Endothelial cell of umbilical vein (primary cell): ENCODE data around the gene AMIGO1. TPM values are rescaled to one million over a fixed set of nuclear protein-coding genes. Genes with fewer than 3 reads are reported as not detected.

Source experiments
- BruUV-seq: library from RNA; stranded (reverse); fragments of 400-500 nt; replicated peaks from 2 replicates; lab custom pipeline; 2021; lab: Mats Ljungman, UMichigan
- CTCF ChIA-PET: fragments of 300-600, 350-600 bp; sonication (Branson Sonifier 250); formaldehyde crosslinking; loops from one replicate; lab custom pipeline; 2021; ENCODE audit warnings: antibody characterized with exemption, inconsistent platforms; lab: Charles Lee
- POLR2A ChIA-PET: fragments of 300-600, 350-600 bp; sonication (Branson Sonifier 250); formaldehyde crosslinking; loops from one replicate; lab custom pipeline; 2021; ENCODE audit warnings: antibody characterized with exemption, inconsistent platforms; lab: Charles Lee
- DNase-seq: peaks from one replicate; pipeline ENCODE4 v3.0.0-alpha.2; 2011; ENCODE audit warnings: low read depth, low spot score
- FAIRE-seq: peaks from 2 replicates; lab custom pipeline; 2011; peaks lifted over from hg19 to GRCh38; lab: Jason Lieb, UNC
- H2AFZ ChIP-seq: 2 replicates; pipeline ENCODE4 v1.6.0; 2012; ENCODE audit warnings: low read depth, low read length, control low read depth, inconsistent platforms
- H3K27ac ChIP-seq: 2 replicates; pipeline ENCODE4 v1.5.1; 2011; ENCODE audit warnings: low read depth, mild to moderate bottlenecking, control low read depth, low read length, moderate library complexity; ENCODE audit not compliant: insufficient read depth
- H3K27me3 ChIP-seq, 2 experiments: 2 replicates each; pipeline versions ENCODE4 v1.6.0 to v1.6.1; 2011; ENCODE audit warnings: low read length in 2 of 2, mixed read lengths in 1 of 2; ENCODE audit not compliant: control insufficient read depth in 2 of 2, insufficient read depth in 2 of 2
- H3K36me3 ChIP-seq, 2 experiments: 2 replicates in 1 of 2; 3 replicates in 1 of 2; pipeline ENCODE4 v1.5.1; 2011; ENCODE audit warnings: low read length in 2 of 2, mild to moderate bottlenecking in 1 of 2, moderate library complexity in 1 of 2; ENCODE audit not compliant: control insufficient read depth in 2 of 2, insufficient read depth in 2 of 2; ENCODE audit errors: extremely low read depth in 1 of 2
- H3K4me1 ChIP-seq: 3 replicates; pipeline ENCODE4 v1.5.1; 2011; ENCODE audit warnings: mild to moderate bottlenecking, low read length; ENCODE audit not compliant: control insufficient read depth, insufficient read depth; ENCODE audit errors: extremely low read depth
- H3K4me2 ChIP-seq: 2 replicates; pipeline ENCODE4 v1.6.1; 2011; ENCODE audit warnings: low read length, control low read depth, mixed read lengths; ENCODE audit not compliant: insufficient read depth
- H3K4me3 ChIP-seq, 3 experiments: fragments of 200-600 bp in 1 of 3; sonication (generic), shearing (Covaris generic) in 1 of 3; replicated peaks in 1 of 3; 2 replicates each; pipeline ENCODE4 v1.5.1; 2011 to 2016; ENCODE audit warnings: control low read depth in 3 of 3, low read length in 3 of 3, mild to moderate bottlenecking in 2 of 3, inconsistent platforms in 1 of 3, low read depth in 1 of 3, moderate library complexity in 1 of 3; ENCODE audit not compliant: insufficient read depth in 1 of 3
- H3K79me2 ChIP-seq: 2 replicates; pipeline ENCODE4 v1.6.0; 2012; ENCODE audit warnings: low read length, inconsistent platforms; ENCODE audit not compliant: control insufficient read depth, insufficient read depth
- H3K9ac ChIP-seq: replicated peaks from 2 replicates; pipeline ENCODE3; 2011; ENCODE audit warnings: low read length, control low read depth; ENCODE audit not compliant: insufficient read depth; ENCODE audit errors: extremely low read depth
- H3K9me1 ChIP-seq: replicated peaks from 3 replicates; pipeline ENCODE4 v1.6.0; 2011; ENCODE audit warnings: mild to moderate bottlenecking, low read length; ENCODE audit not compliant: control insufficient read depth, insufficient read depth; ENCODE audit errors: extremely low read depth
- H3K9me3 ChIP-seq: replicated peaks from 2 replicates; pipeline ENCODE4 v1.5.1; 2012; ENCODE audit warnings: low read length, inconsistent platforms; ENCODE audit not compliant: control insufficient read depth, insufficient read depth
- H4K20me1 ChIP-seq: replicated peaks from 2 replicates; pipeline ENCODE3; 2011; ENCODE audit warnings: mild to moderate bottlenecking, low read length; ENCODE audit not compliant: control insufficient read depth, insufficient read depth; ENCODE audit errors: extremely low read depth
- CTCF ChIP-seq, 2 donors: IDR thresholded peaks; 1 replicate in 1 of 2; 2 replicates in 1 of 2; pipeline ENCODE4 v1.5.1; 2011; ENCODE audit warnings: low read length in 2 of 2, mild to moderate bottlenecking in 2 of 2, moderate library complexity in 2 of 2, control low read depth in 1 of 2, inconsistent platforms in 1 of 2, low read depth in 1 of 2; ENCODE audit not compliant: insufficient read depth in 1 of 2; ENCODE audit errors: extremely low read depth in 1 of 2
- EZH2 ChIP-seq: IDR thresholded peaks from 2 replicates; pipeline ENCODE4 v1.6.1; 2012; ENCODE audit warnings: borderline replicate concordance, low read depth, mild to moderate bottlenecking, moderate library complexity, low read length, inconsistent platforms; ENCODE audit not compliant: severe bottlenecking
- FOS ChIP-seq: IDR thresholded peaks from 2 replicates; pipeline ENCODE4 v1.6.1; 2011; ENCODE audit warnings: mild to moderate bottlenecking, low read length, moderate library complexity, borderline replicate concordance; ENCODE audit not compliant: insufficient read depth
- GATA2 ChIP-seq: IDR thresholded peaks from 2 replicates; pipeline ENCODE4 v1.7.0; 2011; ENCODE audit warnings: low read depth, mild to moderate bottlenecking, moderate library complexity, mixed read lengths, low read length; ENCODE audit not compliant: insufficient read length, insufficient read depth
- MAX ChIP-seq: IDR thresholded peaks from 2 replicates; pipeline ENCODE4 v1.6.1; 2011; ENCODE audit not compliant: insufficient read depth, insufficient read length
- MYC ChIP-seq: IDR thresholded peaks from one replicate; pipeline ENCODE4 v1.6.1; 2011; ENCODE audit warnings: mild to moderate bottlenecking, low read depth, low read length
- POLR2A ChIP-seq: IDR thresholded peaks from 2 replicates; pipeline ENCODE4 v1.6.1; 2012; ENCODE audit warnings: low read depth, mild to moderate bottlenecking, control low read depth, low read length
- POLR2AphosphoS5 ChIP-seq: IDR thresholded peaks from 2 replicates; pipeline ENCODE4 v1.6.1; 2012; ENCODE audit warnings: low read depth, mild to moderate bottlenecking, control low read depth, low read length, moderate library complexity; ENCODE audit not compliant: insufficient read depth
- dilution Hi-C: fragments of 300-500 bp; cut with MboI; formaldehyde crosslinking; loops from one replicate; pipeline ENCODE4 v1.15.0; 2019; ENCODE audit warnings: low sequenced_read_pairs; ENCODE audit not compliant: extremely low pct_ligation_motif_present
- intact Hi-C: fragments of 100-400 bp; cut with micrococcal nuclease; formaldehyde crosslinking; loops from one replicate; pipeline ENCODE4 v1.10.0; 2022
- polyA plus RNA-seq, 4 experiments: library from polyadenylated mRNA; depleted of rRNA in 3 of 4; stranded (reverse) in 3 of 4; unstranded in 1 of 4; fragments of >200 nt; gene quantifications; 2 replicates each; pipeline versions ENCODE4 v1.2.1 to v1.2.3, GENCODE V29; 2011 to 2012; ENCODE audit warnings: missing spikeins in 1 of 4
- total RNA-seq: library from RNA; stranded (reverse); gene quantifications from 2 replicates; pipeline ENCODE4 v1.2.3, GENCODE V29; 2021

AMIGO1 gene
- total and polyA plus RNA-seq, 2 donors (not counting 3 experiments of a cell fraction or from before 2014, with no cell fraction given): 0.80 to 0.88 TPM

- Histone ChIP-seq H3K9me3 (no peaks in the 10 kb centered on the region), H3K79me2 (no peaks in the 10 kb centered on the region), H3K9me1 (no peaks in the 10 kb centered on the region), H3K4me3 (no peak overlapping the region), H2AFZ (no peak overlapping the region), H3K27me3 (peaks cover 65 to 90% of the 10 kb centered on the region in 2 experiments), H3K4me1 (peaks cover 3% of the 10 kb centered on the region), H3K4me2 (no peak overlapping the region), H3K36me3 (no peaks in the 10 kb centered on the region), H4K20me1 (no peaks in the 10 kb centered on the region), H3K27ac (no peak overlapping the region), H3K9ac (no peak overlapping the region)
- intact Hi-C loops (no loop called here), dilution Hi-C loops (no loop called here)
- ChIA-PET CTCF (interaction anchor here (0.9 to 1.6 kb wide), 3 partner anchors 23 to 367 kb away, joined by 3 read pairs; no protein-coding TSS in a partner anchor), POLR2A (no interaction called here)
- TF ChIP-seq EZH2: no peak
- no peak for TF ChIP-seq POLR2AphosphoS5
- TF ChIP-seq MAX: no peak
- TF ChIP-seq GATA2: no peak
- no peak for TF ChIP-seq CTCF (IDR thresholded peaks at IDR 0.05; ENCODE audit: extremely low read depth in 1 of 2, insufficient read depth in 1 of 2, low read depth in 1 of 2, low read length in 2 of 2)
- TF ChIP-seq MYC: no peak
- no peak for TF ChIP-seq FOS
- TF ChIP-seq POLR2A: no peak
- DNase-seq (no peak), FAIRE-seq (no peak)
- no TSS peak for BruUV-seq
Measured at GRCh38 chr1:109467301-109467777, 42.2 kb downstream of the AMIGO1 start.
